ENCODE measurements around the gene SCYL2.
"Not testable (repeated sequence)": the region's sequence is repeated elsewhere in the genome, so short reads cannot be mapped to it uniquely, and the experiment has no call there.

SCYL2 gene

DNA sequence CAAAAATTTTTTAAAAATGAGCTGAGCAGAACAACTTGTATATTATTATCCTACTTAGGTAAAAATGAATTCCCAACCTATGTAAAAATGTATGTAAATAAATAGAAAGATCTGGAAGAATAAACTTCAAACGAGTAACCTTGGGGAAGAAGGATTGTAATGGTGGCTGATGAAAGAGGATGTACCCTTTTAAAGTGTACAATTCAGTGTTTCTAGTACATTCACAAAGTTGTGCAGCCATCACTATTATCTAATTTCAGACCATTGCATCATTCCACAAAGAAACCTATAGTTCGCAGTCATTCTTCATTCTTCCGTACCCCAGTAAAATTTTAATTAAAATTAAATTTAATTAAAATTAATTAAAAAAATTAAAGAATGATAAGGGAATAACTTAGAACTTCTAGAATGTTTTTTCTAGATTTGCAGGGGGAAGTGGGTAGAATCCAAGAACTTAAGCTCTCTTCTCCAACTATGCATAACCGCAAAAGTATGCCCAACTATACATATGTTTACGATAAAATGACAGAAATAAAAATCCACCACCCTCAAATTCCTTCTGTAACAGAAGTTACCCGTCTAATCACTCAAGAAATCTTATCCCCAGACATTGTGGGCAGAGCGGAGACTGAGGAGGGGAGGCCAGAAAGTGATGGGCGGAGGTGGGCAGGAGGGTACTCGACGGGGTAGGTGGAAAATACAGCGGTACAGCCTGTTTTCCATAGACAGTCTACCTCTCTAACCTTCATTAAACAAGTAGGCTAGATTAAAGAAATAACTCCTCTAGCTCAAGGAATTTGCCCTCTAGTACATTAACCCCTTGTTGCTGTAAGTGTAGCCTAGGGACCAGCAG lies 1.0 kb upstream of the SCYL2 start:
- peaks cover 13% of the 10 kb centered on the region for H3K4me1 ChIP-seq (ENCODE audit: control insufficient read depth, insufficient read depth, low read length)
- H3K36me3 ChIP-seq (ENCODE audit: control insufficient read depth, insufficient read depth, low read length) = peaks cover 3% of the 10 kb centered on the region; the same call in 1 of the 2 replicates
- H3K27ac ChIP-seq (ENCODE audit: low read depth, low read length) = no peak overlapping the region
- no peaks in the 10 kb centered on the region for H3K9me3 ChIP-seq (ENCODE audit: control insufficient read depth, insufficient read depth, low read depth, low read length)
- peak overlapping the region; percentile 61 for H3K9ac ChIP-seq (ENCODE audit: low read length)
- H3K4me3 ChIP-seq (ENCODE audit: low read depth, low read length) = peak overlapping the region; percentile 91
- no peaks in the 10 kb centered on the region for H3K27me3 ChIP-seq (ENCODE audit: control insufficient read depth, insufficient read depth, low read length)

DNA sequence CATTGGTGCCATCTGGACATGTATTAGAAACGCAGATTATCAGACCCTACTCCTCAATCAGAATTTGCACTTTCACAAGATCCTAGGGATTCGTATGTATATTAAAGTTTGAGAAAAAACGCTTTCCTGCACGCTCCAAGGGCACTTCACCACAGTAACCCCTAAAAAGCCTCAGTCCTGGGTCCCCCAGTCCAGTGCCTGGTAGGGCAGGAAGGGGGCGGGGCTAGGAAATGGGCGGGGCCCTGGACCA lies 467 bp upstream of the SCYL2 start:
- Histone ChIP-seq H3K9me3 (ENCODE audit: control insufficient read depth, insufficient read depth, low read depth, low read length) (no peaks in the 10 kb centered on the region), H3K36me3 (ENCODE audit: control insufficient read depth, insufficient read depth, low read length) (peaks cover 3% of the 10 kb centered on the region; the same call in 1 of the 2 replicates), H3K9ac (ENCODE audit: low read length) (peak overlapping the region; percentile 61), H3K4me3 (ENCODE audit: low read depth, low read length) (peak overlapping the region; percentile 91), H3K27ac (ENCODE audit: low read depth, low read length) (0 out of 2 replicates have a peak overlapping the region, but pooled peaks have one; percentile 15), H3K27me3 (ENCODE audit: control insufficient read depth, insufficient read depth, low read length) (no peaks in the 10 kb centered on the region), H3K4me1 (ENCODE audit: control insufficient read depth, insufficient read depth, low read length) (peaks cover 13% of the 10 kb centered on the region)

GRCh38 chr12:100267603-100268281 lies 765 bp downstream of the SCYL2 start:
- Histone ChIP-seq H3K9me3 (ENCODE audit: control insufficient read depth, insufficient read depth, low read depth, low read length) (no peaks in the 10 kb centered on the region), H3K4me3 (ENCODE audit: low read depth, low read length) (peak overlapping the region; percentile 91), H3K27ac (ENCODE audit: low read depth, low read length) (peak overlapping the region; percentile 75), H3K36me3 (ENCODE audit: control insufficient read depth, insufficient read depth, low read length) (0 out of 2 replicates have a peak, but pooled peaks cover 3% of the 10 kb centered on the region), H3K9ac (ENCODE audit: low read length) (peak overlapping the region; percentile 82), H3K4me1 (ENCODE audit: control insufficient read depth, insufficient read depth, low read length) (peaks cover 13% of the 10 kb centered on the region), H3K27me3 (ENCODE audit: control insufficient read depth, insufficient read depth, low read length) (no peaks in the 10 kb centered on the region)

DNA sequence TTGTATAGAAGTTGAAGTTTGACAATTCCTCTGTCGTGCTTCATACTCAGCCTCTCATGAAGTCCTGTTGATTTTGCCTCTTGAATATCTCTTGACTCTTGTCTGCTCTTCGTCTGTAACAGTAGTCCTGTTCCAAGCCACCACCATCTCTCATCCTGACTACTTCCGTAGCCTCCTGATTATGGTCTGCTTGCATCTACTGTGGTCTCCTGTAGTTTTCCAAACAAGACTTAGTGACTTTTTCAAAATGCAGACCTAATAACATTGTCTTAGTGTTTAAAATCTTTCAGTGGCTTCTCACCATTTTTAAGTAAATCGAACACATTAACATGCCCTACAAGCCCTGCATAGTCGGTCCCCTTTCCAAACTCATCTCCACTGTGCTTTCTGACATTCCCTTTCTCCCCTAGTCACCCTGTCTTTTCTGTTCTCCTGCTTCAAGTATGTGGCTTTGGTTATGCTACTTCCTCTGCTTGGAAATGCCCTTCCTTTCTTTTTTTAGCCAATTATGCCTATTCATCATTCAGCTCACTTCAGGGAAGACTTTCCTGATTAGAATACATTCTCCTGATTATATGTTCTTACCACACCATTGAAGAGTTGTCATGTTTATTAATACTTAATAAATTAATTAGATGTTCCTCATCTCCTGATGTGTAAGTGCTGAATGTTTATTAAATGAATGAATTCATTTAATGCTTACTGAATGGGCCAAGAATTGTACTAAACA lies 2.0 kb downstream of the SCYL2 start:
- no peaks in the 10 kb centered on the region for H3K27me3 ChIP-seq (ENCODE audit: control insufficient read depth, insufficient read depth, low read length)
- peak overlapping the region; percentile 91 for H3K4me3 ChIP-seq (ENCODE audit: low read depth, low read length)
- H3K9ac ChIP-seq (ENCODE audit: low read length) = no peak overlapping the region
- H3K9me3 ChIP-seq (ENCODE audit: control insufficient read depth, insufficient read depth, low read depth, low read length) = no peaks in the 10 kb centered on the region
- peaks cover 13% of the 10 kb centered on the region for H3K4me1 ChIP-seq (ENCODE audit: control insufficient read depth, insufficient read depth, low read length)
- H3K36me3 ChIP-seq (ENCODE audit: control insufficient read depth, insufficient read depth, low read length) = no peaks in the 10 kb centered on the region
- no peak overlapping the region for H3K27ac ChIP-seq (ENCODE audit: low read depth, low read length)

GRCh38 chr12:100273782-100274181 lies 6.8 kb downstream of the SCYL2 start:
- H3K27me3 ChIP-seq (ENCODE audit: control insufficient read depth, insufficient read depth, low read length) = no peaks in the 10 kb centered on the region
- H3K9me3 ChIP-seq (ENCODE audit: control insufficient read depth, insufficient read depth, low read depth, low read length) = no peaks in the 10 kb centered on the region
- 0 out of 2 replicates have a peak, but pooled peaks cover 3% of the 10 kb centered on the region for H3K36me3 ChIP-seq (ENCODE audit: control insufficient read depth, insufficient read depth, low read length)
- H3K27ac ChIP-seq (ENCODE audit: low read depth, low read length) = no peak overlapping the region
- peaks cover 7% of the 10 kb centered on the region for H3K4me1 ChIP-seq (ENCODE audit: control insufficient read depth, insufficient read depth, low read length)
- H3K4me3 ChIP-seq (ENCODE audit: low read depth, low read length) = no peak overlapping the region
- H3K9ac ChIP-seq (ENCODE audit: low read length) = no peak overlapping the region

DNA sequence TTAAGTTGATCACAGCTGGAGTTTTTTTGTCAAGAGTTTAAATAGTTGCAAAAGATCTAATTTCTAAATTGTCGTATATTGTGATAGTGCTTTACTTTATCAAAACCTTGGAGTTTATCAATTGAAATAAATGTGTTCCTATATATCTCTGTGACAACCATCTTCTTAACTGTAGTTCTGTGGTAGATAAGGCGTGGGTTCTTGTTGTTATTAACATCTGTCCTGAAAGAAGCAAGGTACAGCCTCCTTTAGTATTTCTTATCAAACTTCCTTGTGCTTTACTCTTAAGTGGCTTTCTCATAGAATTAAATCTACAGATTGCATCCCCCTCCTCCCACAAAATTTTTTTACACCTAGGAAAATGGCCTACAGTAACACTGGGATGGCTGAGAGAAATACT lies 7.3 kb downstream of the SCYL2 start:
- H3K4me3 ChIP-seq (ENCODE audit: low read depth, low read length) = no peak overlapping the region
- peaks cover 6% of the 10 kb centered on the region for H3K4me1 ChIP-seq (ENCODE audit: control insufficient read depth, insufficient read depth, low read length)
- no peak overlapping the region for H3K27ac ChIP-seq (ENCODE audit: low read depth, low read length)
- H3K9me3 ChIP-seq (ENCODE audit: control insufficient read depth, insufficient read depth, low read depth, low read length) = no peaks in the 10 kb centered on the region
- H3K9ac ChIP-seq (ENCODE audit: low read length) = no peak overlapping the region
- H3K36me3 ChIP-seq (ENCODE audit: control insufficient read depth, insufficient read depth, low read length) = 0 out of 2 replicates have a peak, but pooled peaks cover 3% of the 10 kb centered on the region
- no peaks in the 10 kb centered on the region for H3K27me3 ChIP-seq (ENCODE audit: control insufficient read depth, insufficient read depth, low read length)

DNA sequence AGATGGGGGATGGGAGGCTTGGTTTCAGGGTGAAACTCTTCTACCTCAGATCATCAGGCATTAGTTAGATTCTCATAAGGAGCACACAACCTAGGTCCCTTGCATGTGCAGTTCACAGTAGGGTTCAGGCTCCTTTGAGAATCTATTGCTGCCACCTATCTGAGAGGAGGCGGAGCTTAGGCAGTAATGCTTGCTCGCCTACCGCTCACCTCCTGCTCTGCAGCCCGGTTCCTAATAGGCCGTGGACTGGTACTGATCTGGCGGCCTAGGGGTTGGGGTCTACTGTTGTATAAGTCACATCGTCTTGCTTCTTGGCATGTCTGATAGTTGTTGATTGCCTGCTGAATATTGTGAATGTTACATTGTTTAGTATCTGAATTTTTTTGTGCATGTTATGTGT lies 12.2 kb downstream of the SCYL2 start:
- Histone ChIP-seq H3K4me1 (ENCODE audit: control insufficient read depth, insufficient read depth, low read length) (peaks cover 14% of the 10 kb centered on the region), H3K36me3 (ENCODE audit: control insufficient read depth, insufficient read depth, low read length) (peaks cover 11% of the 10 kb centered on the region), H3K9me3 (ENCODE audit: control insufficient read depth, insufficient read depth, low read depth, low read length) (no peaks in the 10 kb centered on the region), H3K9ac (ENCODE audit: low read length) (no peak overlapping the region), H3K27ac (ENCODE audit: low read depth, low read length) (no peak overlapping the region), H3K4me3 (ENCODE audit: low read depth, low read length) (no peak overlapping the region), H3K27me3 (ENCODE audit: control insufficient read depth, insufficient read depth, low read length) (no peaks in the 10 kb centered on the region)

GRCh38 chr12:100279607-100280244 lies 12.7 kb downstream of the SCYL2 start:
- Histone ChIP-seq H3K9me3 (ENCODE audit: control insufficient read depth, insufficient read depth, low read depth, low read length) (no peaks in the 10 kb centered on the region), H3K9ac (ENCODE audit: low read length) (no peak overlapping the region), H3K36me3 (ENCODE audit: control insufficient read depth, insufficient read depth, low read length) (peaks cover 11% of the 10 kb centered on the region), H3K27me3 (ENCODE audit: control insufficient read depth, insufficient read depth, low read length) (no peaks in the 10 kb centered on the region), H3K4me3 (ENCODE audit: low read depth, low read length) (no peak overlapping the region), H3K27ac (ENCODE audit: low read depth, low read length) (no peak overlapping the region), H3K4me1 (ENCODE audit: control insufficient read depth, insufficient read depth, low read length) (peaks cover 14% of the 10 kb centered on the region)

DNA sequence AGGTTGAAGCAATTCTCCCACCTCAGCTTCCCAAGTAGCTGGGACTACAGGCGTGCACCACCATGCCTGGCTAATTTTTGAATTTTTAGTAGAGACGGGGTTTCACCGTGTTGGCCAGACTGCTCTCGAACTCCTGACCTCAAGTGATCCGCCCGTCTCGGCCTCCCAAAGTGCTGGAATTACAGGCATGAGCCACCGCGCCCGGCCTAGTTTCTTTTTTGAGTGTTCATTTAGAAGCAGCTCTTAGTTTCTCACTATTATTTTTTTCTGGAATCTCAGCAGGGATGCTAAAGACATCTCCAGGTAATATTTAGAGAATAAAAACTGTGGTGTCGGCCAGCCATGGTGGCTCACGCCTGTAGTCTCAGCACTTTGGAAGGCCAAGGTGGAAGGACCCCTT lies 17.6 kb downstream of the SCYL2 start:
- H3K9ac ChIP-seq (ENCODE audit: low read length); H3K9me3 ChIP-seq (ENCODE audit: control insufficient read depth, insufficient read depth, low read depth, low read length); H3K27ac ChIP-seq (ENCODE audit: low read depth, low read length); H3K4me1 ChIP-seq (ENCODE audit: control insufficient read depth, insufficient read depth, low read length); H3K27me3 ChIP-seq (ENCODE audit: control insufficient read depth, insufficient read depth, low read length); H3K4me3 ChIP-seq (ENCODE audit: low read depth, low read length): not testable (repeated sequence)
- peaks cover 11% of the 10 kb centered on the region for H3K36me3 ChIP-seq (ENCODE audit: control insufficient read depth, insufficient read depth, low read length)

- Histone ChIP-seq H3K4me3 (ENCODE audit: low read depth, low read length) (no peak overlapping the region), H3K9ac (ENCODE audit: low read length) (no peak overlapping the region), H3K4me1 (ENCODE audit: control insufficient read depth, insufficient read depth, low read length) (no peaks in the 10 kb centered on the region), H3K27ac (ENCODE audit: low read depth, low read length) (no peak overlapping the region), H3K9me3 (ENCODE audit: control insufficient read depth, insufficient read depth, low read depth, low read length) (no peaks in the 10 kb centered on the region), H3K36me3 (ENCODE audit: control insufficient read depth, insufficient read depth, low read length) (peaks cover 27% of the 10 kb centered on the region), H3K27me3 (ENCODE audit: control insufficient read depth, insufficient read depth, low read length) (no peaks in the 10 kb centered on the region)
These were observed 22.1 kb downstream of the SCYL2 start for GRCh38 chr12:100289038-100289437.

Measured in HUES6 (cell line).